GM18526 (cell line): ENCODE measurements around the gene TMEM215.

Source experiments
- POLR2A ChIP-seq: IDR thresholded peaks from 3 replicates; pipeline ENCODE4 v1.6.1; 2011; ENCODE audit not compliant: insufficient read length; ENCODE audit errors: extremely low read depth

Gene TMEM215

GRCh38 chr9:32783168-32783891, at the start of gene TMEM215:
Gene TMEM215 (plus strand): TSS chr9:32783540. CDS start chr9:32784184, 644 bp downstream.
- no peak for TF ChIP-seq POLR2A

- TF ChIP-seq POLR2A = no peak
Measured at GRCh38 chr9:32735476-32735875, 47.9 kb upstream of the TMEM215 start.

GRCh38 chr9:32737378-32737777, 46.0 kb upstream of the TMEM215 start:
- TF ChIP-seq POLR2A = no peak

- no peak for TF ChIP-seq POLR2A
Measured at GRCh38 chr9:32738501-32739172, 44.7 kb upstream of the TMEM215 start.

GRCh38 chr9:32741706-32742105, 41.6 kb upstream of the TMEM215 start:
- no peak for TF ChIP-seq POLR2A

GRCh38 chr9:32742296-32742695, 41.0 kb upstream of the TMEM215 start:
- TF ChIP-seq POLR2A = no peak

- no peak for TF ChIP-seq POLR2A
Measured at GRCh38 chr9:32748013-32748412, 35.3 kb upstream of the TMEM215 start.

GRCh38 chr9:32755730-32756129, 27.6 kb upstream of the TMEM215 start:
- no peak for TF ChIP-seq POLR2A

GRCh38 chr9:32764139-32764538, 19.2 kb upstream of the TMEM215 start:
- no peak for TF ChIP-seq POLR2A

- no peak for TF ChIP-seq POLR2A
Measured at GRCh38 chr9:32775283-32775682, 8.1 kb upstream of the TMEM215 start.

- TF ChIP-seq POLR2A = no peak
Measured at GRCh38 chr9:32776201-32776600, 7.1 kb upstream of the TMEM215 start.

- TF ChIP-seq POLR2A = no peak
Measured at GRCh38 chr9:32782476-32783167, 718 bp upstream of the TMEM215 start.

GRCh38 chr9:32787816-32788215, 4.5 kb downstream of the TMEM215 start:
- TF ChIP-seq POLR2A = no peak

- TF ChIP-seq POLR2A = no peak
Measured at GRCh38 chr9:32801530-32801929, 18.2 kb downstream of the TMEM215 start.

GRCh38 chr9:32807217-32807616, 23.9 kb downstream of the TMEM215 start:
- no peak for TF ChIP-seq POLR2A

GRCh38 chr9:32811246-32811645, 27.9 kb downstream of the TMEM215 start:
- no peak for TF ChIP-seq POLR2A

GRCh38 chr9:32820322-32820721, 37.0 kb downstream of the TMEM215 start:
- no peak for TF ChIP-seq POLR2A

GRCh38 chr9:32823101-32823500, 39.8 kb downstream of the TMEM215 start:
- no peak for TF ChIP-seq POLR2A
